H54 (cell line): ENCODE results near the gene ULK4.

ENCODE experiments used
- DNase-seq: peaks from one replicate; pipeline ENCODE4 v3.0.0; 2011; ENCODE audit warnings: low spot score, mixed read lengths; ENCODE audit not compliant: insufficient read length
- FAIRE-seq: peaks from 3 replicates; lab custom pipeline; 2011; peaks lifted over from hg19 to GRCh38; lab: Jason Lieb, UNC
- POLR2A ChIP-seq: IDR thresholded peaks from 2 replicates; pipeline ENCODE4 v1.6.1; 2011; ENCODE audit warnings: low read depth, mild to moderate bottlenecking, low read length

ULK4 gene

DNA sequence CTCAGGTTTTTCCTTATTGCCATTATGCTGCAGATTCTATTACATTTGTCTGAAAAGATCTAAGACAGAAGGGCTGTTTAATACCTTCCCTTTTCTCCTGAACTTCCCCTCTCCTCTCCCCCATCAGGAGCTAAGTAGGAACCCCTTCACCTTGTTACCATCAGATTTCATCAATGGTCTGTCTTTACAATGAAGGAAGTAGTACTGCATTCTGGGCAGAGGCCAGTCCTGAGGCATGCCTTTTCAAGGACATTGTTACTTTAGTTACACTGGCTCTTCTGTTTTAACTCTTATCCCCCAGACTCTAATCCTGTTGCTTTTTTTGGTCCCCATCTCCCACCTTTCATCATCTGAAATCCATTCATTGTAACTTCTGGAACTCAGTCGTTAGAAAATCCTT is 754.5 kb downstream of the ULK4 start:
- no peak for TF ChIP-seq POLR2A
- DNase-seq (no peak), FAIRE-seq (no peak)

- FAIRE-seq (no peak), DNase-seq (no peak)
- TF ChIP-seq POLR2A, result no peak
Measured at GRCh38 chr3:41205591-41205990, 756.3 kb downstream of the ULK4 start.

DNA sequence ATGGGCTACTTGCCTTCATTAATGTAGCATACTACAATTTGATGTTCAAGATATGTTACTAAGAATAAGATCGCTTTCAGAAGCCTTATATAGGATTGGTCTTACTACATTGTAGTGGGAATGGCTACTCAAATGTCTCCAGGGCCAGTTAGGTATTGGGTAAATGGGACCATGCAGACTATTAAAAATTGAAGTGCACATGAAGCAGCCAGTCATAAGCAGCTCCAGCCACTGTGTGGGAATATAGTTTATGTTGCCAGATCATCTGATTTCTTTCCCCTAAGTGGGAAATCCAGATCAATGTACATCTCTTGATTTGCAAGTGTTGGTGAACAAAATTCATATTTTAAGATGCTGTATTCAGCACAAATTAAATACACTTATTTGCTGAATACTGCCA is 757.5 kb downstream of the ULK4 start:
- FAIRE-seq, result peak; percentile 33
- TF ChIP-seq POLR2A, result no peak
- no peak for DNase-seq

- TF ChIP-seq POLR2A, result no peak
- no peak for DNase-seq
- FAIRE-seq, result peak; percentile 90
Measured at GRCh38 chr3:41202834-41203345, 759.0 kb downstream of the ULK4 start.

- FAIRE-seq (no peak), DNase-seq (no peak)
- no peak for TF ChIP-seq POLR2A
Measured at GRCh38 chr3:41202075-41202833, 759.6 kb downstream of the ULK4 start.

- no peak for TF ChIP-seq POLR2A
- FAIRE-seq (peak; percentile 79), DNase-seq (no peak)
Measured at GRCh38 chr3:41200669-41201021, 761.3 kb downstream of the ULK4 start.

DNA sequence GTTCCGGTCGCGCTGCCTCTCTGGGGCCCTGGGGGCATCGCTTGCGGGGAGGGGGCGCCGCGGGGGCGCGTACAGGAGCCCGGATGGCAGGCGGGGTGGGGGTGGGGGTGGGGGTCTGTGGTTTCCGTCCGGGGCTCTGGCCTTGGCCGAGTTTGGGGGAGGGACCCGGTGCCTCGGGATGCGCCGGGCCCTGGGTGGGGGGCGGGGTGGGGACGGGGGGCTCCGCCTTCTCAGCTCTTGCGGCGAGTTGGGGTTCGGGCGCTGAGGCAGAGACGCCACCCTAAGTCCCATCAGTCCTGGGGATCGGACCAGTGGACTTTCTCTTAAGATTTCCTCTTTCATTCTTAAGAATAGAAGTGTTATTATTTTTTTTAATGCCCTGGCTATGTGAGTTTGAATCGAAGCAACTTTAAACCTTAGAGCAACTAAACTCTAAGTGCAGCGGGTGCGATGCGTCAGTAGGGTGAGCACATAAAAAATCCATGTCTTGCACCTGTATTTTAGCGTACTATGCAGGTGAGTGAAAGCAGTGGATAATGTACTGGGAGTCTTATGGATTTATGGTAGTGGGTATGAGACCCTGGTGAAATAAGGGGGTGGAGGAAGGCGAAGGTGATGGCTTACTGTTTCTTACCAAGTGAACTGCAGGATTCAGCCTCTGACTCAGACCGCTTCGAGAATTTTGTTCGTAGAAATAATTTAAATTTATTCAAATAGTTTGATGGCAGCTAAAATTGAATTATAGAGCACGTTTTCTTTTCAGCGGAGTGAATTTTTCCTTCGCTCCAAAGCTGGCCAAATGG is 761.8 kb downstream of the ULK4 start:
- TF ChIP-seq POLR2A, result no peak
- DNase-seq, result peak; percentile 22
- FAIRE-seq, result peak; percentile 75

GRCh38 chr3:41198950-41199865 is 762.7 kb downstream of the ULK4 start, which contains the start of gene CTNNB1:
Gene CTNNB1, plus strand, starts transcription at chr3:41199505. Its CDS starts 24,564 bp downstream, at chr3:41224069.
- FAIRE-seq (no peak), DNase-seq (peak; percentile 59)
- TF ChIP-seq POLR2A, result peak; percentile 92

DNA sequence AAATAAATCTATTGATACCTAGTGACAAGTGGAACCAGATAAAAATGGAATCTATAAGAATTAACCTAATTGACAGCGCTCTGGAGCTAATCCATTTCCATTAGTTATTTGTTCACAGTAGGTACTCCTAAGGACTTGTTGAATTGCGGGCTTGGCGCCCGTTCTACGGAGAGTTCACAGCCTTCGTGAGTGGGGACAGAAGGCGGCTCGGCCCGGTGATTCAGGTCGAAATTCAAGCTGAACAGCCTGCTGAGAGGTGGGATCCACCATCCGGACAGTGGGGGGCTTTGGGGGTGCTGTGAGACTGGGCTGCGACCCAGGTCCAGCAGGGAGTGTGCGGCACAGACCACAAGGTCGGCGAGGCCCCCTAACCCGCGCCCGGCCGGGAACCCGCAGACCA is 763.4 kb downstream of the ULK4 start:
- FAIRE-seq (no peak), DNase-seq (no peak)
- no peak for TF ChIP-seq POLR2A

- FAIRE-seq (no peak), DNase-seq (no peak)
- no peak for TF ChIP-seq POLR2A
Measured at GRCh38 chr3:41198046-41198445, 763.9 kb downstream of the ULK4 start.
